Adrenal gland (tissue), 5 donors: ENCODE measurements around the gene TRAPPC13.

Experiments used
- POLR2A ChIP-seq, 2 donors: fragments of 450-650 bp; IDR thresholded peaks; one replicate each; pipeline ENCODE4 v1.6.1; 2017; ENCODE audit warnings: antibody characterized with exemption in 2 of 2, mild to moderate bottlenecking in 2 of 2, moderate library complexity in 1 of 2
- TF ChIP-seq, protein P1 (sequence below), 6 experiments: fragments of 450-650 bp in 4 of 6; fragments of 200-600 bp in 2 of 6; sonication (generic) in 1 of 6; IDR thresholded peaks; 1 replicate in 5 of 6; 2 replicates in 1 of 6; pipeline versions ENCODE4 v1.5.1 to v1.8.0; 2016 to 2021; ENCODE audit warnings: antibody characterized with exemption in 6 of 6, mild to moderate bottlenecking in 2 of 6, moderate library complexity in 1 of 6
- donor health status: DM: no; HTN: no; CAD: no.

DNA sequence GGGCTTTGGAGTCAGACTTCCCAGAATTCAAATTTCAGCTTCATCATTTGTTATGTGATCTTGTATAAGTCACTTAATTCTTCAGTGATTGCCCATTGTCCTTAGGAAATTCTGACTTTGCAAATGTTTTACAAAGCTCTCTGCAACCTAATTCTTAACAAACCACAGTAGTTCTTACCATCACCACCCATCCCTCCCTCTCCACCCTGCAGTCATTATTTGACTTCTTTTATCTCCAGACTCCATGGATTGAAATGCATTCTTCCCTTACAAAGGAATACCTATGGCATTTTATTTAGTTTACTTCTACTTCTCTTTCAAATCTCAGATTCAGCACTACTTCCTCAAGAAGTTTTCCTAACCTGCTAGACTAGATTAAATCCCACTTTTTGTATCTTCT lies 23.1 kb downstream of the TRAPPC13 start:
- TF ChIP-seq, protein P1, sequence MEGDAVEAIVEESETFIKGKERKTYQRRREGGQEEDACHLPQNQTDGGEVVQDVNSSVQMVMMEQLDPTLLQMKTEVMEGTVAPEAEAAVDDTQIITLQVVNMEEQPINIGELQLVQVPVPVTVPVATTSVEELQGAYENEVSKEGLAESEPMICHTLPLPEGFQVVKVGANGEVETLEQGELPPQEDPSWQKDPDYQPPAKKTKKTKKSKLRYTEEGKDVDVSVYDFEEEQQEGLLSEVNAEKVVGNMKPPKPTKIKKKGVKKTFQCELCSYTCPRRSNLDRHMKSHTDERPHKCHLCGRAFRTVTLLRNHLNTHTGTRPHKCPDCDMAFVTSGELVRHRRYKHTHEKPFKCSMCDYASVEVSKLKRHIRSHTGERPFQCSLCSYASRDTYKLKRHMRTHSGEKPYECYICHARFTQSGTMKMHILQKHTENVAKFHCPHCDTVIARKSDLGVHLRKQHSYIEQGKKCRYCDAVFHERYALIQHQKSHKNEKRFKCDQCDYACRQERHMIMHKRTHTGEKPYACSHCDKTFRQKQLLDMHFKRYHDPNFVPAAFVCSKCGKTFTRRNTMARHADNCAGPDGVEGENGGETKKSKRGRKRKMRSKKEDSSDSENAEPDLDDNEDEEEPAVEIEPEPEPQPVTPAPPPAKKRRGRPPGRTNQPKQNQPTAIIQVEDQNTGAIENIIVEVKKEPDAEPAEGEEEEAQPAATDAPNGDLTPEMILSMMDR (IDR thresholded peaks at IDR 0.05): no peak
- TF ChIP-seq POLR2A (IDR thresholded peaks at IDR 0.05): no peak
